Neural cell (in vitro differentiated cells): ENCODE results near the gene EXOC3L1.

Experiments
- EP300 ChIP-seq: fragments of 450-650 bp; conservative IDR thresholded peaks from 2 replicates; pipeline ENCODE4 v1.6.1; 2014; ENCODE audit warnings: antibody characterized with exemption, mild to moderate bottlenecking, moderate library complexity; ENCODE audit not compliant: poor library complexity, severe bottlenecking
- EZH2 ChIP-seq: fragments of 200-600, 300-800 bp; shearing (Covaris generic), sonication (generic); IDR thresholded peaks from 2 replicates; pipeline ENCODE4 v1.6.1; 2014; ENCODE audit warnings: antibody characterized with exemption, low read length, borderline replicate concordance, mild to moderate bottlenecking; ENCODE audit not compliant: insufficient read depth, poor library complexity, severe bottlenecking
- POLR2AphosphoS5 ChIP-seq: IDR thresholded peaks from 2 replicates; pipeline ENCODE4 v1.6.1; 2012
- RAD21 ChIP-seq: fragments of 450-650 bp; conservative IDR thresholded peaks from 2 replicates; pipeline ENCODE4 v1.6.1; 2014; ENCODE audit warnings: antibody characterized with exemption, mild to moderate bottlenecking, moderate library complexity
- TAF1 ChIP-seq: IDR thresholded peaks from 2 replicates; pipeline ENCODE4 v1.6.1; 2012; ENCODE audit warnings: low read depth
- TF ChIP-seq, protein P1 (sequence below): fragments of 450-650 bp; IDR thresholded peaks from 2 replicates; pipeline ENCODE4 v1.5.1; 2014; ENCODE audit warnings: antibody characterized with exemption, mild to moderate bottlenecking, moderate library complexity; ENCODE audit not compliant: poor library complexity, severe bottlenecking
- TF ChIP-seq, protein P2 (sequence below): IDR thresholded peaks from 2 replicates; pipeline ENCODE4 v1.6.1; 2012; ENCODE audit warnings: borderline replicate concordance

DNA sequence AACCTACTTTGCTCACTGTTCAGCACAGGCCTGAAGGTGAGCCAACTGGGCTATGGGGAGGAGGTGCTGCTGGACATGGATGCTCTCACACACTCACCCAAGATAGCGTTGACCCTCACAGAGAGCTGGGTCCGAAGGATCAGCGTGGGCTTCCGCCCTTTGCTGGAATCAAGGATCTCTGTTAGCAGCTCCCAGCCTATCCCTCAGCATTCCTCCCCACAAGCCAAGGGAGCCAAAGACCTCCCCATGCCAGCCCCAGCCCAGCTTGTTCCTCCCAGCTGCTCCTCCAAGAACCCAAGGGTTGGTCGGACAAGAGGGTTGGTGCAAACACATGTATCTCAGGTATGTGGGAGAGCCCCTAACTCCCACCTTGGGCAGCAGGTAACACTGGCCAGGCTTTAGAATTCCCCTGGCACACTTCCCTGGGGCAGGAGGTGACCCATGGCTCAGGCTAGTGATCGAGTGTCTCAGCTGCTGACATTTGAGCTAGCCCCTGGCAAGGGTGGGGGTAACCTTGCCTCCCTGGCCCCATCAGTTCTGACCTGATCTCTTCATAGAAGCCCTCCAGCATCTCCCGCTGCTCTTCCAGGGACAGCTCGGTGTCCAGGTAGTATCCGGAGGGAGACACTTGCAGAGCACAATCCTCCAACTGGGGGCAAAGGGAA is 49.0 kb upstream of the EXOC3L1 start:
- TF ChIP-seq RAD21 (no peak), TAF1 (no peak), EP300 (no peak), POLR2AphosphoS5 (no peak), EZH2 (no peak)
- TF ChIP-seq, protein P1, sequence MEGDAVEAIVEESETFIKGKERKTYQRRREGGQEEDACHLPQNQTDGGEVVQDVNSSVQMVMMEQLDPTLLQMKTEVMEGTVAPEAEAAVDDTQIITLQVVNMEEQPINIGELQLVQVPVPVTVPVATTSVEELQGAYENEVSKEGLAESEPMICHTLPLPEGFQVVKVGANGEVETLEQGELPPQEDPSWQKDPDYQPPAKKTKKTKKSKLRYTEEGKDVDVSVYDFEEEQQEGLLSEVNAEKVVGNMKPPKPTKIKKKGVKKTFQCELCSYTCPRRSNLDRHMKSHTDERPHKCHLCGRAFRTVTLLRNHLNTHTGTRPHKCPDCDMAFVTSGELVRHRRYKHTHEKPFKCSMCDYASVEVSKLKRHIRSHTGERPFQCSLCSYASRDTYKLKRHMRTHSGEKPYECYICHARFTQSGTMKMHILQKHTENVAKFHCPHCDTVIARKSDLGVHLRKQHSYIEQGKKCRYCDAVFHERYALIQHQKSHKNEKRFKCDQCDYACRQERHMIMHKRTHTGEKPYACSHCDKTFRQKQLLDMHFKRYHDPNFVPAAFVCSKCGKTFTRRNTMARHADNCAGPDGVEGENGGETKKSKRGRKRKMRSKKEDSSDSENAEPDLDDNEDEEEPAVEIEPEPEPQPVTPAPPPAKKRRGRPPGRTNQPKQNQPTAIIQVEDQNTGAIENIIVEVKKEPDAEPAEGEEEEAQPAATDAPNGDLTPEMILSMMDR: no peak
- TF ChIP-seq, protein P2, sequence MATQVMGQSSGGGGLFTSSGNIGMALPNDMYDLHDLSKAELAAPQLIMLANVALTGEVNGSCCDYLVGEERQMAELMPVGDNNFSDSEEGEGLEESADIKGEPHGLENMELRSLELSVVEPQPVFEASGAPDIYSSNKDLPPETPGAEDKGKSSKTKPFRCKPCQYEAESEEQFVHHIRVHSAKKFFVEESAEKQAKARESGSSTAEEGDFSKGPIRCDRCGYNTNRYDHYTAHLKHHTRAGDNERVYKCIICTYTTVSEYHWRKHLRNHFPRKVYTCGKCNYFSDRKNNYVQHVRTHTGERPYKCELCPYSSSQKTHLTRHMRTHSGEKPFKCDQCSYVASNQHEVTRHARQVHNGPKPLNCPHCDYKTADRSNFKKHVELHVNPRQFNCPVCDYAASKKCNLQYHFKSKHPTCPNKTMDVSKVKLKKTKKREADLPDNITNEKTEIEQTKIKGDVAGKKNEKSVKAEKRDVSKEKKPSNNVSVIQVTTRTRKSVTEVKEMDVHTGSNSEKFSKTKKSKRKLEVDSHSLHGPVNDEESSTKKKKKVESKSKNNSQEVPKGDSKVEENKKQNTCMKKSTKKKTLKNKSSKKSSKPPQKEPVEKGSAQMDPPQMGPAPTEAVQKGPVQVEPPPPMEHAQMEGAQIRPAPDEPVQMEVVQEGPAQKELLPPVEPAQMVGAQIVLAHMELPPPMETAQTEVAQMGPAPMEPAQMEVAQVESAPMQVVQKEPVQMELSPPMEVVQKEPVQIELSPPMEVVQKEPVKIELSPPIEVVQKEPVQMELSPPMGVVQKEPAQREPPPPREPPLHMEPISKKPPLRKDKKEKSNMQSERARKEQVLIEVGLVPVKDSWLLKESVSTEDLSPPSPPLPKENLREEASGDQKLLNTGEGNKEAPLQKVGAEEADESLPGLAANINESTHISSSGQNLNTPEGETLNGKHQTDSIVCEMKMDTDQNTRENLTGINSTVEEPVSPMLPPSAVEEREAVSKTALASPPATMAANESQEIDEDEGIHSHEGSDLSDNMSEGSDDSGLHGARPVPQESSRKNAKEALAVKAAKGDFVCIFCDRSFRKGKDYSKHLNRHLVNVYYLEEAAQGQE: no peak
